Nephron (organoid): ENCODE results near the gene AHNAK2.

Experiments used
- H3K27ac Mint-ChIP-seq, 3 experiments: 2 replicates each; pipeline ENCODE4 v1.8.0; 2020; ENCODE audit warnings: mixed read lengths in 3 of 3, mild to moderate bottlenecking in 2 of 3, moderate library complexity in 1 of 3
- H3K27me3 Mint-ChIP-seq: 2 replicates; pipeline ENCODE4 v1.8.0; 2021; ENCODE audit warnings: low read depth, mild to moderate bottlenecking, moderate library complexity, mixed read lengths
- H3K36me3 Mint-ChIP-seq: 2 replicates; pipeline ENCODE4 v1.8.0; 2020; ENCODE audit warnings: low read depth, mixed read lengths
- H3K4me1 Mint-ChIP-seq: 2 replicates; pipeline ENCODE4 v1.8.0; 2020; ENCODE audit warnings: mixed read lengths
- H3K4me3 Mint-ChIP-seq, 3 experiments: 2 replicates each; pipeline ENCODE4 v1.8.0; 2020; ENCODE audit warnings: mild to moderate bottlenecking in 3 of 3, mixed read lengths in 3 of 3, moderate library complexity in 2 of 3
- H3K9me3 Mint-ChIP-seq: 2 replicates; pipeline ENCODE4 v1.8.0; 2020; ENCODE audit warnings: mixed read lengths
- CTCF ChIP-seq, 3 experiments: fragments of 200-600 bp; sonication (generic); IDR thresholded peaks; one replicate each; pipeline ENCODE4 v1.5.0; 2021; ENCODE audit warnings: antibody characterized with exemption in 3 of 3; ENCODE audit not compliant: unreplicated experiment in 3 of 3

Gene AHNAK2

GRCh38 chr14:104933746-104934733, 44.1 kb downstream of the AHNAK2 start:
- Mint-ChIP-seq H3K27me3 (peaks cover 53% of the 10 kb centered on the region), H3K27ac (peak overlapping the region; percentile 31 to 65 (median 59)), H3K4me3 (peak overlapping the region; percentile 74 to 83 (median 82)), H3K9me3 (no peaks in the 10 kb centered on the region), H3K4me1 (peaks cover 7% of the 10 kb centered on the region), H3K36me3 (no peaks in the 10 kb centered on the region)
- TF ChIP-seq CTCF (IDR thresholded peaks at IDR 0.05; ENCODE audit: unreplicated experiment in 3 of 3): no peak

GRCh38 chr14:104932676-104933631, 45.2 kb downstream of the AHNAK2 start:
- H3K27ac Mint-ChIP-seq: no peak overlapping the region
- H3K4me1 Mint-ChIP-seq: peaks cover 7% of the 10 kb centered on the region
- TF ChIP-seq CTCF (IDR thresholded peaks at IDR 0.05; ENCODE audit: unreplicated experiment in 3 of 3): peak; percentile 66 to 73 (median 69)
- no peaks in the 10 kb centered on the region for H3K9me3 Mint-ChIP-seq
- no peaks in the 10 kb centered on the region for H3K36me3 Mint-ChIP-seq
- peak overlapping the region; percentile 54 to 69 (median 65) for H3K4me3 Mint-ChIP-seq
- H3K27me3 Mint-ChIP-seq: peaks cover 47% of the 10 kb centered on the region

GRCh38 chr14:104931771-104932675, 46.2 kb downstream of the AHNAK2 start:
- Mint-ChIP-seq H3K27ac (no peak overlapping the region), H3K4me1 (peaks cover 7% of the 10 kb centered on the region), H3K4me3 (peak overlapping the region; percentile 67 to 82 (median 77)), H3K27me3 (peaks cover 37% of the 10 kb centered on the region), H3K36me3 (no peaks in the 10 kb centered on the region), H3K9me3 (no peaks in the 10 kb centered on the region)
- no peak for TF ChIP-seq CTCF (IDR thresholded peaks at IDR 0.05; ENCODE audit: unreplicated experiment in 3 of 3)

GRCh38 chr14:104931304-104931770, 46.8 kb downstream of the AHNAK2 start:
- Mint-ChIP-seq H3K36me3 (no peaks in the 10 kb centered on the region), H3K9me3 (no peaks in the 10 kb centered on the region), H3K4me1 (peaks cover 7% of the 10 kb centered on the region)

More at GRCh38 chr14:104931304-104931770, 46.8 kb downstream of the AHNAK2 start:
- no peak overlapping the region for H3K27ac Mint-ChIP-seq
- H3K4me3 Mint-ChIP-seq: no peak overlapping the region
- TF ChIP-seq CTCF (IDR thresholded peaks at IDR 0.05; ENCODE audit: unreplicated experiment in 3 of 3): no peak
- H3K27me3 Mint-ChIP-seq: peaks cover 36% of the 10 kb centered on the region
